ENCODE measurements around the gene FALEC. TPM values are rescaled to one million over a fixed set of nuclear protein-coding genes. Genes with fewer than 3 reads are reported as not detected.
A peak's percentile ranks its signal among the peaks of the same experiment; 100 is the strongest.

The FALEC gene
- total and polyA plus RNA-seq, 9 of the 15 experiments (the other 6 are each of a cell fraction or from before 2014, with no cell fraction given), result 0.15 to 1.8 (median 0.53) TPM; not detected in 5

DNA sequence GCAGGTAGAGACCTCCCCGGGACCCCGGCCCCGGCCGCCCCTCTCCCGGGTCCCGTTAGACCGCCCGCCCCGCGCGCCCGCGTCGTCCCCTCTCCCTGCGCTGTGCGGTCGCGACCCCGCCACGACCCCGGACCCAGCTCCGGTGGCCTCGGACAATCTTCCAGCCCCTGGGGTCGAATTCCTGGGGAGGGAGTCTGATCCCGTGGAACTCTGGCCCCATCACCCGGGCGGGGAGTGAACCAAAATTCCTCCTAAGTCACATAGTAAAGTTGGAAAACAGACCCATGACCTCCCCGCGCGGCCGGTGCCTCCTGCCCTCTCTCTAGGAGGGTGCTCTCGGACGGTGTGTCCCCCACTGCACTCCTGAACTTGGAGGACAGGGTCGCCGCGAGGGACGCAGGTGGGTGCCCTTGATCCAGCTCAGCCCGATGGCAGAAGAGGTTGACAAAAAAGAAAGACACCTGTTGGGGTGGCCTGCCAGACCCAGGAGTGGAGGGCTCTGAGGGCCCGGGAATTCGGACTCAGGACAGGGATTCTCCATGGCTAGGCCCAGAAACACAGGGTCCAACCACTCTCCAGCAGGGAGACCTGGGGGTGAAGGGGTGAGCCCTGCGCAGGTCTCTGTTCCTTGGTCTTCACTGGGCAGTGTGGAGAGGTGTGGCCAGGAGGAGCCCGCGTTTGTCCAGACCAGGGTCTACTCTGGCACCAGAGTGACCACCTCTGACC is 34.1 kb downstream of the FALEC start (continued):
- TF ChIP-seq KDM5B (IDR thresholded peaks at IDR 0.05; ENCODE audit: insufficient replicate concordance, low read depth, low read length) (peak; percentile 46), JUND (IDR thresholded peaks at IDR 0.05; ENCODE audit: borderline replicate concordance, low read depth, low read length) (no peak), JUND (tag; IDR thresholded peaks at IDR 0.05; ENCODE audit: borderline replicate concordance, low read depth, low read length) (no peak), CTBP1 (IDR thresholded peaks at IDR 0.05; ENCODE audit: borderline replicate concordance) (no peak), SP1 (CRISPR knock-in tag; IDR thresholded peaks at IDR 0.05) (0 out of 2 replicates have a peak, but pooled peaks have one; percentile 14), GABPA (tag; conservative IDR thresholded peaks at IDR 0.05; ENCODE audit: low read depth) (no peak; the same call in 1 of the 2 replicates), KLF6 (CRISPR knock-in tag; IDR thresholded peaks at IDR 0.05; ENCODE audit: borderline replicate concordance) (no peak), KLF16 (IDR thresholded peaks at IDR 0.05) (no peak), MTA3 (IDR thresholded peaks at IDR 0.05; ENCODE audit: borderline replicate concordance) (0 out of 2 replicates have a peak, but pooled peaks have one; percentile 45), HNRNPLL (IDR thresholded peaks at IDR 0.05; ENCODE audit: low read depth, low read length, poor library complexity, severe bottlenecking) (peak; percentile 32), ZBTB1 (CRISPR knock-in tag; IDR thresholded peaks at IDR 0.05; ENCODE audit: borderline replicate concordance, low read depth) (0 out of 2 replicates have a peak, but pooled peaks have one; percentile 22), TARDBP (IDR thresholded peaks at IDR 0.05) (no peak), TAF1 (IDR thresholded peaks at IDR 0.05; ENCODE audit: control insufficient read depth, extremely low read depth, insufficient read depth, low read length, severe bottlenecking) (peak; percentile 11), DIDO1 (tag; IDR thresholded peaks at IDR 0.05; ENCODE audit: low read depth) (no peak), ESRRA (IDR thresholded peaks at IDR 0.05; ENCODE audit: borderline replicate concordance, low read depth) (no peak), HCFC1 (IDR thresholded peaks at IDR 0.05; ENCODE audit: low read depth, low read length) (no peak), EZH2 (IDR thresholded peaks at IDR 0.05; ENCODE audit: borderline replicate concordance, low read depth, low read length) (no peak), TCF3 (CRISPR knock-in tag; IDR thresholded peaks at IDR 0.05) (no peak), ZNF75A (CRISPR knock-in tag; IDR thresholded peaks at IDR 0.05) (no peak), HMG20B (CRISPR knock-in tag; IDR thresholded peaks at IDR 0.05) (no peak)
- TF ChIP-seq, protein P1, sequence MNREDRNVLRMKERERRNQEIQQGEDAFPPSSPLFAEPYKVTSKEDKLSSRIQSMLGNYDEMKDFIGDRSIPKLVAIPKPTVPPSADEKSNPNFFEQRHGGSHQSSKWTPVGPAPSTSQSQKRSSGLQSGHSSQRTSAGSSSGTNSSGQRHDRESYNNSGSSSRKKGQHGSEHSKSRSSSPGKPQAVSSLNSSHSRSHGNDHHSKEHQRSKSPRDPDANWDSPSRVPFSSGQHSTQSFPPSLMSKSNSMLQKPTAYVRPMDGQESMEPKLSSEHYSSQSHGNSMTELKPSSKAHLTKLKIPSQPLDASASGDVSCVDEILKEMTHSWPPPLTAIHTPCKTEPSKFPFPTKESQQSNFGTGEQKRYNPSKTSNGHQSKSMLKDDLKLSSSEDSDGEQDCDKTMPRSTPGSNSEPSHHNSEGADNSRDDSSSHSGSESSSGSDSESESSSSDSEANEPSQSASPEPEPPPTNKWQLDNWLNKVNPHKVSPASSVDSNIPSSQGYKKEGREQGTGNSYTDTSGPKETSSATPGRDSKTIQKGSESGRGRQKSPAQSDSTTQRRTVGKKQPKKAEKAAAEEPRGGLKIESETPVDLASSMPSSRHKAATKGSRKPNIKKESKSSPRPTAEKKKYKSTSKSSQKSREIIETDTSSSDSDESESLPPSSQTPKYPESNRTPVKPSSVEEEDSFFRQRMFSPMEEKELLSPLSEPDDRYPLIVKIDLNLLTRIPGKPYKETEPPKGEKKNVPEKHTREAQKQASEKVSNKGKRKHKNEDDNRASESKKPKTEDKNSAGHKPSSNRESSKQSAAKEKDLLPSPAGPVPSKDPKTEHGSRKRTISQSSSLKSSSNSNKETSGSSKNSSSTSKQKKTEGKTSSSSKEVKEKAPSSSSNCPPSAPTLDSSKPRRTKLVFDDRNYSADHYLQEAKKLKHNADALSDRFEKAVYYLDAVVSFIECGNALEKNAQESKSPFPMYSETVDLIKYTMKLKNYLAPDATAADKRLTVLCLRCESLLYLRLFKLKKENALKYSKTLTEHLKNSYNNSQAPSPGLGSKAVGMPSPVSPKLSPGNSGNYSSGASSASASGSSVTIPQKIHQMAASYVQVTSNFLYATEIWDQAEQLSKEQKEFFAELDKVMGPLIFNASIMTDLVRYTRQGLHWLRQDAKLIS (CRISPR knock-in tag; IDR thresholded peaks at IDR 0.05), result 0 out of 2 replicates have a peak, but pooled peaks have one; percentile 1
- TF ChIP-seq, protein P2, sequence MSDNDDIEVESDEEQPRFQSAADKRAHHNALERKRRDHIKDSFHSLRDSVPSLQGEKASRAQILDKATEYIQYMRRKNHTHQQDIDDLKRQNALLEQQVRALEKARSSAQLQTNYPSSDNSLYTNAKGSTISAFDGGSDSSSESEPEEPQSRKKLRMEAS (CRISPR knock-in tag; IDR thresholded peaks at IDR 0.05), result 0 out of 2 replicates have a peak, but pooled peaks have one; percentile 19
- TF ChIP-seq, protein P3, sequence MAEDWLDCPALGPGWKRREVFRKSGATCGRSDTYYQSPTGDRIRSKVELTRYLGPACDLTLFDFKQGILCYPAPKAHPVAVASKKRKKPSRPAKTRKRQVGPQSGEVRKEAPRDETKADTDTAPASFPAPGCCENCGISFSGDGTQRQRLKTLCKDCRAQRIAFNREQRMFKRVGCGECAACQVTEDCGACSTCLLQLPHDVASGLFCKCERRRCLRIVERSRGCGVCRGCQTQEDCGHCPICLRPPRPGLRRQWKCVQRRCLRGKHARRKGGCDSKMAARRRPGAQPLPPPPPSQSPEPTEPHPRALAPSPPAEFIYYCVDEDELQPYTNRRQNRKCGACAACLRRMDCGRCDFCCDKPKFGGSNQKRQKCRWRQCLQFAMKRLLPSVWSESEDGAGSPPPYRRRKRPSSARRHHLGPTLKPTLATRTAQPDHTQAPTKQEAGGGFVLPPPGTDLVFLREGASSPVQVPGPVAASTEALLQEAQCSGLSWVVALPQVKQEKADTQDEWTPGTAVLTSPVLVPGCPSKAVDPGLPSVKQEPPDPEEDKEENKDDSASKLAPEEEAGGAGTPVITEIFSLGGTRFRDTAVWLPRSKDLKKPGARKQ (CRISPR knock-in tag; IDR thresholded peaks at IDR 0.05), result no peak

All from K562 (cell line).